SU-DHL-6 (cell line): Measurements from ENCODE around the gene ZNF630.
"Not testable (repeated sequence)": the region's sequence is repeated elsewhere in the genome, so short reads cannot be mapped to it uniquely, and the experiment has no call there.

Source experiments
- H2AFZ ChIP-seq: fragments of 200-600 bp; sonication (generic); 2 replicates; pipeline ENCODE4 v1.6.1; 2014; ENCODE audit warnings: low read depth, mild to moderate bottlenecking, moderate library complexity, mixed read lengths, antibody characterized with exemption, low read length; ENCODE audit not compliant: severe bottlenecking
- H3F3A ChIP-seq: fragments of 200-600 bp; shearing (Covaris generic); 2 replicates; pipeline ENCODE4 v1.6.0; 2016; ENCODE audit warnings: antibody characterized with exemption, mild to moderate bottlenecking; ENCODE audit not compliant: insufficient read depth
- H3K27ac ChIP-seq: fragments of 200-600 bp; sonication (generic); 2 replicates; pipeline ENCODE4 v1.5.1; 2016; ENCODE audit warnings: low read depth, mild to moderate bottlenecking, low read length, moderate library complexity, mixed read lengths
- H3K27me3 ChIP-seq: fragments of 200-600 bp; sonication (generic), shearing (Covaris generic); 2 replicates; pipeline ENCODE4 v1.6.0; 2014; ENCODE audit warnings: mild to moderate bottlenecking, low read length
- H3K36me3 ChIP-seq: fragments of 200-600 bp; sonication (generic); 2 replicates; pipeline ENCODE4 v1.6.1; 2014; ENCODE audit warnings: mild to moderate bottlenecking, low read length, mixed read lengths
- H3K4me2 ChIP-seq: fragments of 300-600, 200-600 bp; shearing (Covaris generic), sonication (generic); 2 replicates; pipeline ENCODE4 v1.6.0; 2014; ENCODE audit warnings: low read length, low read depth, mild to moderate bottlenecking; ENCODE audit not compliant: poor library complexity, severe bottlenecking
- H3K4me3 ChIP-seq: fragments of 200-600 bp; sonication (generic); 2 replicates; pipeline ENCODE4 v1.5.1; 2014; ENCODE audit warnings: antibody characterized with exemption, low read length, mild to moderate bottlenecking, mixed read lengths; ENCODE audit not compliant: insufficient read depth, poor library complexity, severe bottlenecking
- H3K79me2 ChIP-seq: fragments of 200-600 bp; sonication (generic); 2 replicates; pipeline ENCODE4 v1.6.1; 2014; ENCODE audit warnings: mild to moderate bottlenecking, low read length, moderate library complexity; ENCODE audit not compliant: insufficient read depth
- H3K9ac ChIP-seq: fragments of 200-600 bp; sonication (generic); 2 replicates; pipeline ENCODE4 v1.7.0; 2014; ENCODE audit warnings: mild to moderate bottlenecking, low read length
- H3K9me2 ChIP-seq: fragments of 200-600 bp; sonication (generic); replicated peaks from 2 replicates; pipeline ENCODE4 v1.6.1; 2014; ENCODE audit warnings: low read length; ENCODE audit not compliant: insufficient read depth
- H3K9me3 ChIP-seq: fragments of 200-600 bp; sonication (generic); 2 replicates; pipeline ENCODE4 v1.6.1; 2014; ENCODE audit warnings: low read length, mixed read lengths; ENCODE audit not compliant: insufficient read depth
- H4K20me1 ChIP-seq: fragments of 200-600 bp; sonication (generic); 2 replicates; pipeline ENCODE4 v1.6.1; 2014; ENCODE audit warnings: low read depth, mild to moderate bottlenecking, antibody characterized with exemption, low read length, moderate library complexity, mixed read lengths
- EZH2phosphoT487 ChIP-seq: fragments of 200-600 bp; sonication (generic), shearing (Covaris generic); conservative IDR thresholded peaks from 2 replicates; pipeline ENCODE4 v1.6.1; 2018; ENCODE audit warnings: mild to moderate bottlenecking, antibody characterized with exemption, low read length, moderate library complexity, mixed read lengths
- TF ChIP-seq, protein P1 (sequence below): fragments of 200-600 bp; sonication (generic); IDR thresholded peaks from one replicate; pipeline ENCODE4 v1.5.1; 2017; ENCODE audit warnings: antibody characterized with exemption, mild to moderate bottlenecking, low read length, moderate library complexity; ENCODE audit not compliant: insufficient read depth, poor library complexity, severe bottlenecking

The ZNF630 gene

DNA sequence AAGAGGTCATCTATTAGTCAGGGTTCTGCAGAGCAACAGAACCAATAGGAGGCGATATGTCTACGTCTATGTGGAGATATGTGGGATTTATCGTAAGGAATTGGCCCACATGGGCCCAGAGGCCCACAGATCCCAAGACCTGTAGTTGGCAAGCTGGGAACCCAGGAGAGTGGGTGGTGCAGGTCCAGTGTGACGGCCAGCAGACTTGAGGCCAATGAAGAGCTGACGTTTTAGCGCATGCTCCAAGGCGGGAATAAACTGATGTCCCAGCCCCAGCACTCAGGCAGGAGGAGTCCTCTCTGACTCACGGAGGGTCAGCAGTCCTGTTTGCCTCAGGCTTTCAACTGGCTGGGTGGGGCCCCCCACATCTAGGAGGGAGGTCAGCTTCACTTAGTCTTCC is 43.3 kb downstream of the ZNF630 start:
- H3K9me2 ChIP-seq, result no peaks in the 10 kb centered on the region
- no peak overlapping the region for H3K9ac ChIP-seq
- TF ChIP-seq EZH2phosphoT487, result no peak
- TF ChIP-seq, protein P1, sequence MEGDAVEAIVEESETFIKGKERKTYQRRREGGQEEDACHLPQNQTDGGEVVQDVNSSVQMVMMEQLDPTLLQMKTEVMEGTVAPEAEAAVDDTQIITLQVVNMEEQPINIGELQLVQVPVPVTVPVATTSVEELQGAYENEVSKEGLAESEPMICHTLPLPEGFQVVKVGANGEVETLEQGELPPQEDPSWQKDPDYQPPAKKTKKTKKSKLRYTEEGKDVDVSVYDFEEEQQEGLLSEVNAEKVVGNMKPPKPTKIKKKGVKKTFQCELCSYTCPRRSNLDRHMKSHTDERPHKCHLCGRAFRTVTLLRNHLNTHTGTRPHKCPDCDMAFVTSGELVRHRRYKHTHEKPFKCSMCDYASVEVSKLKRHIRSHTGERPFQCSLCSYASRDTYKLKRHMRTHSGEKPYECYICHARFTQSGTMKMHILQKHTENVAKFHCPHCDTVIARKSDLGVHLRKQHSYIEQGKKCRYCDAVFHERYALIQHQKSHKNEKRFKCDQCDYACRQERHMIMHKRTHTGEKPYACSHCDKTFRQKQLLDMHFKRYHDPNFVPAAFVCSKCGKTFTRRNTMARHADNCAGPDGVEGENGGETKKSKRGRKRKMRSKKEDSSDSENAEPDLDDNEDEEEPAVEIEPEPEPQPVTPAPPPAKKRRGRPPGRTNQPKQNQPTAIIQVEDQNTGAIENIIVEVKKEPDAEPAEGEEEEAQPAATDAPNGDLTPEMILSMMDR, result no peak
- H3F3A ChIP-seq, result no peaks in the 10 kb centered on the region
- no peaks in the 10 kb centered on the region for H3K27me3 ChIP-seq
- no peaks in the 10 kb centered on the region for H3K9me3 ChIP-seq
- no peak overlapping the region for H3K27ac ChIP-seq
- no peak overlapping the region for H3K4me3 ChIP-seq
- no peak overlapping the region for H2AFZ ChIP-seq
- no peaks in the 10 kb centered on the region for H3K79me2 ChIP-seq
- H3K36me3 ChIP-seq, result no peaks in the 10 kb centered on the region
- H4K20me1 ChIP-seq, result no peaks in the 10 kb centered on the region
- H3K4me2 ChIP-seq, result no peak overlapping the region

DNA sequence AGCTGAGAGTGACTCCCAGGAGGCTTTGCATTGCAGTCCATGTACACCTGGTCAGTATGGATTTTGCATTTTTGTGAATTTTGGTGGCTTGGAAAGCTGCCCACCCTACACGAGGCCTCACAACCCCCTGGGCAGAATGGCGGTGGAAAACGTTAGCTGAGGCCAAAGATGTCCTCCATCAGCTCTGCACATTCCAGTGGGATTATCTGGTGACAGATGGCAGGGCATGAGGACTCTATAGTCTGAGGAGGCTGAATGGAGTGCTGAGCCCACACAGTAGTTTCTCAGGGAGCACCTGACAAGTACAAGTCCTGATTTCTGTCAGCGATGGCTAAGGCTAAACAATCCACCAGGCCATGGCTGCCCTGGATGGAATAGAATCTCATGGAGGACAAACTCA is 43.9 kb downstream of the ZNF630 start:
- H3K27ac ChIP-seq, H3F3A ChIP-seq: not testable (repeated sequence)

DNA sequence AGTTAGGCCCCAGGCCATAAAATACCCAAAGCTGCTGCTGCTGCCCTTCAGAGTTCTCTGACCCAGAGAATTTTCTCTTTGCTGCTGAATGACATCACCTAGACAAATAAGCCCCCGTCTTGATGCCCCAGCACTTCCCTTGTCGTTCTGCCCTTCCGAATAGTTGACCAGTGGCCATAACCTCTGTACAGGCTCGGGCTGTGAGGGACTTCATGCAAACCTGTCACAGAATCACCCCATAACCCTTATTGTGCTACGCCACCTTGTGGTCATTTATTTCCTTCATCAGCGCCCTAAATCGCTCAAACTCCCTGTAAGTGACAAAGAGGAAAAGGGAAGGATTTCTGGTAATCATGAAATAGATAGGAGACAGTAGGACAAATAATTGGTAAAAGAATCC is 45.9 kb downstream of the ZNF630 start:
- Histone ChIP-seq H4K20me1 (no peaks in the 10 kb centered on the region), H3K79me2 (no peaks in the 10 kb centered on the region), H3K9me3 (no peaks in the 10 kb centered on the region), H3K36me3 (no peaks in the 10 kb centered on the region), H3K9ac (0 out of 2 replicates have a peak overlapping the region, but pooled peaks have one; percentile 7), H3K27me3 (no peaks in the 10 kb centered on the region), H2AFZ (peak overlapping the region; percentile 22), H3K27ac (no peak overlapping the region), H3K9me2 (no peaks in the 10 kb centered on the region), H3K4me2 (no peak overlapping the region), H3K4me3 (no peak overlapping the region), H3F3A (no peaks in the 10 kb centered on the region)
- no peak for TF ChIP-seq EZH2phosphoT487
- TF ChIP-seq, protein P1, result peak; percentile 26

More for the DNA sequence above, 43.9 kb downstream of the ZNF630 start:
- H3K9me3 ChIP-seq, H3K4me2 ChIP-seq, H4K20me1 ChIP-seq, H2AFZ ChIP-seq, H3K4me3 ChIP-seq, H3K9ac ChIP-seq, H3K9me2 ChIP-seq, H3K79me2 ChIP-seq, H3K36me3 ChIP-seq, H3K27me3 ChIP-seq: not testable (repeated sequence)

DNA sequence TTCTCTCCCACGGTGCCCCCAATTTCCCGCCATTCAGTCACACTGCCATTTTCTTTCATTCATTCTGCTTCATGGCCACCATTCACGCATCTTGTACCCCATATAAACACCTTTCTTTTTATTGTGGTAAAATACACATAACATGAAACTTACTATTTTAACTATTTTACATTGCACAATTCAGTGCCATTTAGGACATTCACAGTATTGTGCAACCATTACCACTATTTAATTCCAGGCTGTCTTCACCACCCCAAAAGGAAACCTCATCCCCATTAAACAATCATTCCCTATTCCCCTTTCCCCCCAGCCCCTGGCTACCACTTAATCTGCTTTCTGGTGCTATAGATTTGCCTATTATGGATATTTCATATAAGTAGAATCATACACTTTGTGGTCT is 48.7 kb downstream of the ZNF630 start:
- no peaks in the 10 kb centered on the region for H3F3A ChIP-seq
- no peak overlapping the region for H3K4me3 ChIP-seq
- no peak overlapping the region for H3K9ac ChIP-seq
- H3K4me2 ChIP-seq, result no peak overlapping the region
- no peaks in the 10 kb centered on the region for H3K79me2 ChIP-seq
- no peaks in the 10 kb centered on the region for H3K9me3 ChIP-seq
- no peaks in the 10 kb centered on the region for H3K36me3 ChIP-seq
- TF ChIP-seq EZH2phosphoT487, result no peak
- TF ChIP-seq, protein P1, result no peak
- no peaks in the 10 kb centered on the region for H4K20me1 ChIP-seq
- H3K27ac ChIP-seq, result no peak overlapping the region
- no peaks in the 10 kb centered on the region for H3K9me2 ChIP-seq
- H3K27me3 ChIP-seq, result no peaks in the 10 kb centered on the region
- no peak overlapping the region for H2AFZ ChIP-seq
